IgD-negative memory B cell (primary cell): Measurements from ENCODE around the gene AOX1. TPM values are rescaled to one million over a fixed set of nuclear protein-coding genes. Genes with fewer than 3 reads are reported as not detected.
"Not testable (repeated sequence)": the region's sequence is repeated elsewhere in the genome, so short reads cannot be mapped to it uniquely, and the experiment has no call there.

Source experiments
- H3K27ac Mint-ChIP-seq, 3 donors: one replicate each; pipeline ENCODE4 v1.8.0; 2020 to 2022; ENCODE audit warnings: mild to moderate bottlenecking in 3 of 3, mixed read lengths in 3 of 3, moderate library complexity in 1 of 3
- H3K27me3 Mint-ChIP-seq: one replicate; pipeline ENCODE4 v1.8.0; 2021; ENCODE audit warnings: mixed read lengths
- H3K36me3 Mint-ChIP-seq: one replicate; pipeline ENCODE4 v1.8.0; 2020; ENCODE audit warnings: mild to moderate bottlenecking, mixed read lengths
- H3K4me1 Mint-ChIP-seq, 3 donors: one replicate each; pipeline ENCODE4 v1.8.0; 2020 to 2022; ENCODE audit warnings: mixed read lengths in 3 of 3, mild to moderate bottlenecking in 1 of 3
- H3K4me3 Mint-ChIP-seq, 4 donors: one replicate each; pipeline ENCODE4 v1.8.0; 2020 to 2022; ENCODE audit warnings: mild to moderate bottlenecking in 4 of 4, mixed read lengths in 4 of 4, moderate library complexity in 3 of 4
- H3K9me3 Mint-ChIP-seq, 3 donors: one replicate each; pipeline ENCODE4 v1.8.0; 2020 to 2021; ENCODE audit warnings: mixed read lengths in 3 of 3, mild to moderate bottlenecking in 1 of 3
- polyA plus RNA-seq: library from polyadenylated mRNA; unstranded; fragments of 300-500 nt; fragmentation: Illumina TruSeq; gene quantifications from one replicate; pipeline ENCODE4 v1.2.3, GENCODE V29; 2021

Gene AOX1
- polyA plus RNA-seq, 1 donor from 2014 or later: not detected

DNA sequence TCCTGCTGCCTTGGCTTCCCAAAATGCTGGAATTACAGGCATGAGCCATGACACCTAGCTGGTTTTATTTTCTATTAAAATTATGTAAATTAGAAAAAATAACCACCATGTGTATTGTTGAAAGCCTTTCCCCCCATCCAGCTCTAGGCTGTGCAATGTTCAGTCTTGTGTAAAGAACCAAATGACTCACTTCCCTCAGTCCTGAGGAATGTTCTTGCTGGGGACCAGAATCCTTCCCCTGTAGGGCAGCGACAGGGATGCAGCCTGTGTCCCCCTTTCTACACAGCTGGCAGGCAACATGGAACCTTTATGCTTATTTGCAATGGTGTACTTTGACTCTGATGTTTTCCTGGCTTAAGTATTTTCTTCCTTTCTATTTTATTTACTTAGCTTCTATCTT lies 29.4 kb downstream of the AOX1 start:
- H3K36me3 Mint-ChIP-seq: no peaks in the 10 kb centered on the region
- H3K27me3 Mint-ChIP-seq: peaks cover 8% of the 10 kb centered on the region
- no peaks in the 10 kb centered on the region for H3K9me3 Mint-ChIP-seq
- H3K4me3 Mint-ChIP-seq: no peak overlapping the region
- no peak overlapping the region for H3K27ac Mint-ChIP-seq
- peaks cover 0 to 6% (median 0%) of the 10 kb centered on the region in 3 donors for H3K4me1 Mint-ChIP-seq

DNA sequence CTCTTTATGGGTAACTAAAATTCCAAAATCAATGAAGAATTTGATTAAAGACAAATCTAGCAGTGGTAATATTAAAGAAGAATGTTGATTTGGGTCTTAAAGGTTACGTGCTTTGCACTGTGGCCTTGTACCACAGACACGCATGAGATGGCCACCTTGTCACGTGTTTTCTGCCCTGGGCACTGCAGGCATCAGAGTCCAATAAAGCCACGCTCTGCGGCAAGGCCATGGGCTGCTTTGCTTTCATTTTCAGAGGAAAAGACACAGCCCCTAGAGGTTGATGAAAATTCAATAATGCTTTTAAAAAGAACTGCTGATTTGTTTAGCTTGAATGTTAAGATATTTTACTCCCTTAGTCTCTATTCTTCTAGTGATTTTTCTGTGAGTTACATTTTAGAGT lies 30.4 kb downstream of the AOX1 start:
- H3K4me1 Mint-ChIP-seq: peaks cover 0 to 6% (median 0%) of the 10 kb centered on the region in 3 donors
- no peaks in the 10 kb centered on the region for H3K36me3 Mint-ChIP-seq
- H3K9me3 Mint-ChIP-seq: no peaks in the 10 kb centered on the region
- H3K27me3 Mint-ChIP-seq: peaks cover 8% of the 10 kb centered on the region
- peak overlapping the region in 1 of 4 donors; percentile 5 for H3K4me3 Mint-ChIP-seq
- no peak overlapping the region for H3K27ac Mint-ChIP-seq

DNA sequence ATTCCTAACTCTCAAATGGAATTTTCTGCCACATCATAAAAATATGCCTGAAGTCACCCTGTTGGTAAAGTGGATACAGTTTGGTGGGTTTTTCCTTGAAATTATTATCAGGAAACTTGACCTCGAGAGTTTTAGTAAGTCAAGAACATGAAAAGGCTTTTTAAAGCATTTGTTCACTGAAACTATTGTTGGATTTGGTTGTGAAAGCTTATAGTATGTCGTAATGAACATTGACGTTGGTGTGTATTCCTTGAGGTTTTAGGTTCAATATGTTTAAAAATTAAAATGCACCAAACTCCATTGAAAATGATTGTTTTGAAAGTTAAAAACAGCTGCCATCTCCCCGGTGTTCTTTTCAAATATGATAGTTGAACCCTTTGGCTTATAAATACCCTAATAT lies 30.8 kb downstream of the AOX1 start:
- Mint-ChIP-seq H3K27me3 (peaks cover 8% of the 10 kb centered on the region), H3K4me3 (no peak overlapping the region), H3K36me3 (no peaks in the 10 kb centered on the region), H3K27ac (no peak overlapping the region), H3K9me3 (no peaks in the 10 kb centered on the region), H3K4me1 (peaks cover 0 to 6% (median 0%) of the 10 kb centered on the region in 3 donors)

DNA sequence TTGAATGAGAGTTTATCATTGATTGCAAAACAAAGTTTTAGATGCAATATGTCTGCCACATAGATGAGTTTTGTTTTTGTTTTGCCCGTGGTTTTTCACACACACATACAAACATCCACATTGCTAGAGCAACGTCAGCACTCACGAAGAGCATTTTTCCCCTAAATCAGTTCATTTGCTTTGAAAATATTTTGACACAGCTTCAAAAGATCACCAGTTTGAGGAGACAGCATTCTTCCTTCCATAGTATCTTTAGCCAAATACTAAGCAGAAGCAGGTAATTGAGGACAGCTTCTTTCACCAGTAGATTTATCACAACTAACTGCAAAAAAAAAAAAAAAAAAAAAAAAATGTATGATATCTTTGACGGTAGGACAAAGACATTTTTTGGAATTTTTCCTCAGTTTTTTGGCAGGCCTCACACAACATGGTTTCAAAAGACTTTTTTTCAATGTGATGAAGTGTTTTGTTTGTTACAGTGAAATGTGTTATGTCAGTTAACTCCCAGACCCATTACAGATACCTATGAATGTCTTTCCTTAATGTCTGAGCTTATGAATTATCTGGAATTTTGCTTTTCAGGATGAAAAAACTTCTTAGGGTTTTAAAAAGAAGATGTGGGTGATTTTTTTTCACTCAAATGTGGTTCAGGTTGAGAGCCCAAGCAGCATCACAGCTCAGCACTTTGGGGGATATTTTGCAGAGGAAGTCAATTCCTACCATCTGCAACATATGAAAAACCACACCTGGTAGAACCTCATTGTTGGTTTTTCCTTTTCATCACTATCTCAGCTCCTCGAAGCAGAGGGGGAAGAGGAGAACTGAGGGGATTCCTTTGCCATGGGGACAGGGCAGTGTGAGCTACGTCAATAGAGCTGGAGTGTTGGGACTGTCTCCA lies 31.6 kb downstream of the AOX1 start:
- Mint-ChIP-seq H3K4me1 (peaks cover 0 to 6% (median 0%) of the 10 kb centered on the region in 3 donors), H3K4me3 (no peak overlapping the region), H3K36me3 (no peaks in the 10 kb centered on the region)

DNA sequence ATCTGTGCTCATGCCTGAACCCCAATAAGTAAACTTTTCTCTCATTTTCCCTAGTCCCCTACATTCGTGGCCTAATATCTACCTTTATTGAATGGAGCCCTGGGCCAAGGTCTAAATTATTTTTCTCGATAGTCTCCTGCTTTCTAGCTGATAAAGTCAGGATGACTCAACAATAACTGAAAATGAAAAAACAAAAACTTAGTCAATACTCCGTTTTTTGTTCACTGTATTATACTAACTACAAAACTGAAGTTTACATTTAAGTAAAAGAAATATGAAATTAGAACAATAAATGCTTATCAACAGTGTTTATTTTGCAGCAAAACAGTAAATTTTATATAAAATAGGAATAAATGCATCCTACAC lies 32.2 kb downstream of the AOX1 start:
- no peaks in the 10 kb centered on the region for H3K36me3 Mint-ChIP-seq
- peaks cover 0 to 6% (median 0%) of the 10 kb centered on the region in 3 donors for H3K4me1 Mint-ChIP-seq
- H3K9me3 Mint-ChIP-seq: no peaks in the 10 kb centered on the region
- no peak overlapping the region for H3K27ac Mint-ChIP-seq
- H3K27me3 Mint-ChIP-seq: peaks cover 12% of the 10 kb centered on the region
- H3K4me3 Mint-ChIP-seq: no peak overlapping the region

More for the DNA sequence above, 31.6 kb downstream of the AOX1 start:
- H3K27me3 Mint-ChIP-seq: peaks cover 9% of the 10 kb centered on the region
- H3K9me3 Mint-ChIP-seq: no peaks in the 10 kb centered on the region
- no peak overlapping the region for H3K27ac Mint-ChIP-seq

DNA sequence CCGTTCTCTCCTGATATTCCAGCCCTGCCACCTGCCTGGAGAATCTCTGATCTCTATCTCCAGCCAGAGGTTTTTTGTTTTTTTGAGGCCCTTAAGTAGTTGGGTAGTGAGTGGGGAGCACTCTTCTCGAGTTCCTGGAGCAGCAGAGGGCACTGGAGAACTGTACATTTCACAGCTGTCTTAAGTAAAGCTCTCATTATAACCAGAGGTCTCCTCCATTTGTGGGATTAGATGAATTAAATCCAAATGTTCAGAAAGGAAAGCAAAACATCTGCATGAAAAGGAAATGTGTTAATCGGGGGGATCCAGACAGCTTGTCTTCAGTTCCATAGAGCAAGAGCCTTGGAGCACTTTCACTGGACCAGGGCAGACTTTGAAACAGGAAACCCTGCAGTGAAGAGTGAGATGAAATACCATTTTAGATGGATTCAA lies 32.8 kb downstream of the AOX1 start:
- Mint-ChIP-seq H3K4me3 (no peak overlapping the region), H3K4me1 (peaks cover 0 to 6% (median 0%) of the 10 kb centered on the region in 3 donors), H3K36me3 (no peaks in the 10 kb centered on the region), H3K27ac (peak overlapping the region in 1 of 3 donors; percentile 11), H3K27me3 (peaks cover 12% of the 10 kb centered on the region), H3K9me3 (no peaks in the 10 kb centered on the region)

DNA sequence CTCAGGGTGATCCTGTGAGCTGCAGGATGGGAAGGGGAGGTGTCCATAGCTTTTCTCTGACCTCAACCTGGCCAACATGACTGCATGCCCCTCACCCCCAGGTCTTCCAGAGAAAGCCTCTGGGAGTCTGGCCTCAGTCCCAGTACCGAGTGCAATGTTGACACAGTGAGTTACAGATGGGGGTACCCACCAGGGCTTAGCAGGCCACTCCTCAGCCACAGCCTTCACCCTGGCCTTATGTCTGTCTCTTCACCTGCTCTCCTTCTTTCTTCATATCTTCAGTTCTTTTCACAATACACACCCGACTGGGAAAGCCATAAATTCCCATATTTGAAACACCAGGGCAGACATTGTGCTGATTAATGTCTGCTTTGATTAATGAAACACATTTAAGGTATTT lies 33.5 kb downstream of the AOX1 start:
- peaks cover 12% of the 10 kb centered on the region for H3K27me3 Mint-ChIP-seq
- no peaks in the 10 kb centered on the region for H3K36me3 Mint-ChIP-seq
- no peak overlapping the region for H3K4me3 Mint-ChIP-seq
- H3K9me3 Mint-ChIP-seq: no peaks in the 10 kb centered on the region
- peaks cover 0 to 6% (median 0%) of the 10 kb centered on the region in 3 donors for H3K4me1 Mint-ChIP-seq
- H3K27ac Mint-ChIP-seq: no peak overlapping the region

DNA sequence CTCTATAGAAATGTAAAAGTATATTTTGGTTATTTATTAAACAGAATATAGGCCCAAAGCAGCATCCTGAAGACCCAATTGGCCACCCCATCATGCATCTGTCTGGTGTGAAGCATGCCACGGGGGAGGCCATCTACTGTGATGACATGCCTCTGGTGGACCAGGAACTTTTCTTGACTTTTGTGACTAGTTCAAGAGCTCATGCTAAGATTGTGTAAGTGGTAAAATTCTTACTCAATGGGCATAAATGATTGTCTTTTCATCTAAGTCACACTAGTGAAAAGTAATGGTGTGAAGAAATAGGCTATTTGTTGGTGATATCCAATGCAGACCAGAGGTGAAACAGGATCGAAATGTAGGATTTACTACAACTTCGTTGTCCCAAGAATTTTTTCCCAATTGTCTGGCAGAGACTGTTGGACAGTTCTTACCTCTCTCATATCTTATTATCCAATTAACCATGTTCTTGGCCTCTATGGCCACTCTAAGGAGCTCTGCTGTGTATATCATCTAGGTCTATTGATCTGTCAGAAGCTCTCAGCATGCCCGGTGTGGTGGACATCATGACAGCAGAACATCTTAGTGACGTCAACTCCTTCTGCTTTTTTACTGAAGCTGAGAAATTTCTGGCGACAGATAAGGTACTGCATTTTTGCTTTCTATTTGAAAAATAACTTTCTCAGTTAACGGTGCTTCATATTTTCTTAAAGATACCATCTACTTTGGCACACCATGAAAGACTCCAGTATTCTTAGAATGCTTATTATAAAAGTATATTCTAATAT lies 35.0 kb downstream of the AOX1 start:
- H3K27me3 Mint-ChIP-seq: peaks cover 9% of the 10 kb centered on the region
- H3K27ac Mint-ChIP-seq: no peak overlapping the region
- peaks cover 0 to 6% (median 0%) of the 10 kb centered on the region in 3 donors for H3K4me1 Mint-ChIP-seq
- no peaks in the 10 kb centered on the region for H3K9me3 Mint-ChIP-seq
- no peaks in the 10 kb centered on the region for H3K36me3 Mint-ChIP-seq
- no peak overlapping the region for H3K4me3 Mint-ChIP-seq

DNA sequence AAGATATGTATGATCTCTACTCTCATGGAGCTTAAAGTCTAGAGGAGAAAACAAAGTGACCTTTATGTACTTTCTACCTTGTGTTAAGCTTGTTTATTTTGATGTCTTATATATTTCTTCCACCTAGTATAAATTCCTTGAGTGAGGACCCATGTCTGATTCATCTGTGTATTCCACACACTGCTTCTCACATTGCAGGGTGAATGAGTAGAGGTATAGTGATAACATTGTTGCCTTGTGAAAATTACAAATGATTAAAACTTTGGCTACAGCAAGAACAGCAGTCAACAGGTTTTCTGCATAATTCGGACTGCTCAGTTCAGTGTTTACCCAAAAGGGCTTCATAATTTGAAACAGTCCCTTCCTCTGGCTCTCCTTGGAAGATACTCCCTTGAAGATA lies 36.3 kb downstream of the AOX1 start:
- Mint-ChIP-seq H3K36me3 (no peaks in the 10 kb centered on the region), H3K4me3 (no peak overlapping the region)

DNA sequence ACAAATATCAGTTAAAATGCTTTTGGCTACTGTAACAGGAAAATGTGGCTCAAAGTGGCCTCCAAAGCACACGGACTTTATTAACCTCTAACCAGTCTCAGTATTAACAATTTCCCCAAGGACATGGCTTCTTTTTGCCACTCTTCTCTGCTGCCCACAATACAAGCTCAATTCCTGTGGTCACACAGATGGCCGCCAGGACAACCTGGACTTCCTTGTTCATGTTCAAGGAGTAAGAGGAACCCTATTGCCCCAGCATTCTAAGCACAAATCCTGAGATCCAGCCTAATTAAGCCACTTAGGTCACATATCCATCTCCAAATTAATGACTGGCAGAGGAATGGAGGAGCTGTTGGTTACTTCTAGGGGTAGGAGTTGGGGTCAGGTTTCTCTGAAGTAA lies 38.2 kb downstream of the AOX1 start:
- peaks cover 19% of the 10 kb centered on the region for H3K27me3 Mint-ChIP-seq
- H3K4me3 Mint-ChIP-seq: no peak overlapping the region
- no peaks in the 10 kb centered on the region for H3K4me1 Mint-ChIP-seq
- no peaks in the 10 kb centered on the region for H3K36me3 Mint-ChIP-seq
- no peak overlapping the region for H3K27ac Mint-ChIP-seq
- peaks cover 0 to 2% (median 0%) of the 10 kb centered on the region in 3 donors for H3K9me3 Mint-ChIP-seq

More for the DNA sequence above, 36.3 kb downstream of the AOX1 start:
- Mint-ChIP-seq H3K4me1 (peaks cover 0 to 4% (median 0%) of the 10 kb centered on the region in 3 donors), H3K27ac (no peak overlapping the region), H3K9me3 (no peaks in the 10 kb centered on the region), H3K27me3 (peaks cover 13% of the 10 kb centered on the region)

DNA sequence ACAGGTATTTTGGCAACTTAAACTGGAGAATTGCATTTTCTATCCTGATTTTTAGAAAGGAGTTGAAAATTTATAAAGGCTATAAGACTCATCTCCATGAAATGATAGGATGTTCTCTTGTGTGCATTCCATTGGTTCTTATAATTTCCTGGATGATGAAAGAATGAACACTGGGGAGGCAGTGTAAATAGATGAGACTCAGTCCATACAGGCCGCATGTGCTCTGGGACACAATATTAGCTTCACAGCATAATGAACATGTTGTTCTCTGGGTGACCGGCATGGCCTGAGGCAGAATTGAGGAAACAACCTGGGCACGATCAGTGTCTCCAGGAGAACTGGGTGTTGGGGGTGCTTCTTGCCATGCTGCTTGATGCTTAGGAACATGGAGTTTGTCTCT lies 38.8 kb downstream of the AOX1 start:
- no peak overlapping the region for H3K4me3 Mint-ChIP-seq
- H3K27me3 Mint-ChIP-seq: peaks cover 22% of the 10 kb centered on the region

DNA sequence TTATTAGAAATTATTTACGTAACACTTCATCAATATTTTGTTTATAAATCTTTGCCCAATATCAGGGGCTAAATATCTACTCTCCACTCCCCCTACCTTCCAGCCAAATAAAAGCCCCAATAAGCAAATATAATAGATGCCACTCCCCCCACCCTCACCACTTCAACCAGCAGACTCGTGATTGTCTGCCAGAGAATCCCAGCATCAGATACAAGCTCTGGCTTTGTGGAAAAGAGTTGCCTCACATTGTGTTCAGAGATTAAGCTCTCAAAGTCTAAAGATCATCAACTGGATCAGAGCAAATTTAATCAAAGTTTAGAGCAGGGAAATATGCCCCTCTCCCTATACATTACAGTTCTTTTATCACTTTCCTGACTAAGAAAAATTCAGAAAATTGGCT lies 39.5 kb downstream of the AOX1 start:
- Mint-ChIP-seq H3K4me3 (no peak overlapping the region), H3K27me3 (peaks cover 22% of the 10 kb centered on the region), H3K27ac (no peak overlapping the region)

More for the DNA sequence above, 38.8 kb downstream of the AOX1 start:
- Mint-ChIP-seq H3K27ac (no peak overlapping the region), H3K36me3 (no peaks in the 10 kb centered on the region), H3K4me1 (no peaks in the 10 kb centered on the region), H3K9me3 (peaks cover 0 to 2% (median 0%) of the 10 kb centered on the region in 3 donors)

DNA sequence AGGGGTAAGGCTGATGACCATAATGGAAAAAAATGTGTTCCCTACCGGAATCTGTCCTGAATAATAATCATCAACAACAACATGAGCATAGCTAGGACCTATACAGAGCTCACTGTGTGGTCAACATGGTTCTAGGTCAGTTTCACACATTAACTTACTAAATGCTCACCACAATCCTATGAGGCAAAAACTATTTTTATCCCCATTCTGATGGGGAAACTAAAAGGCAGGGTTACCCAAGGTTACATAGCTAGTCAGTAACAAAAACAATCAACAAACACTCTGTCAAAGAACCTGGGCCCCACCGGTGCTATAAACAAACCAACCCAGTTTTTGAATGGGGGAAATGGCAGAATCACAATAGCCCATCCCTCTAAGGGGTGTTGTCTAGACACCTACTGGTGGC lies 40.1 kb downstream of the AOX1 start:
- no peak overlapping the region for H3K4me3 Mint-ChIP-seq
- H3K27me3 Mint-ChIP-seq: peaks cover 22% of the 10 kb centered on the region
- peaks cover 0 to 2% (median 0%) of the 10 kb centered on the region in 3 donors for H3K9me3 Mint-ChIP-seq
- H3K36me3 Mint-ChIP-seq: no peaks in the 10 kb centered on the region
- H3K27ac Mint-ChIP-seq: no peak overlapping the region
- H3K4me1 Mint-ChIP-seq: no peaks in the 10 kb centered on the region

More for the DNA sequence above, 39.5 kb downstream of the AOX1 start:
- Mint-ChIP-seq H3K36me3 (no peaks in the 10 kb centered on the region), H3K9me3 (peaks cover 0 to 2% (median 0%) of the 10 kb centered on the region in 3 donors), H3K4me1 (no peaks in the 10 kb centered on the region)

DNA sequence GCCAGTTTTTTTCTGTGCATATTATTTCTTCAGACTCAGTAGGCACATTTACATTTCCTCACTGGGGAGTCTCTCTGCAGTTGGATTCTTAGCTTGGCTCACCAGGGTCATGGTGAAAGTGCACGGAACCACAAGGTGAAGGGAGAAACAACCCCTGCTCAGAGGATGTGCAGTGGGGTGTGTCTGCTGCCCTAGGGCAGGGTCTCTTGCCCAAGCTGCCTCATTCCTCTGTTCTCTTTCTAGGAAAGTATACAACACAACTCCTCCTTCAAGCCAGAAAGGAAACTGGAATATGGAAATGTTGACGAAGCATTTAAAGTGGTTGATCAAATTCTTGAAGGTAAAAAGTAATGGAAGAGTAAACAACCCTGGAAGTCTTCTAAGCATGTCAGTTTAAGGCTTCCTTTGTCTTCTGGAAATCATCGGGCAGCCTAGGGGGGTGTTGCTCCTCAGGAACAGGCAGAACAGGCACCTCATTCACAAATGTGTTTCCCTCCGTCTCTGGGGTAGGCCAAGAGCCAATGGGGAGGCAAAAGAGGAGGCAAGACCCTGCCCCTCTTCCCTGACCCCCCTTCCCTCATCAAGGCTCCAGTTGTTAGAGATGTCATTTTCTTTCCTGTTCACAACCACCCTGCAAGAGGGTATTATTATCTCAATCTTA lies 41.4 kb downstream of the AOX1 start:
- Mint-ChIP-seq H3K27me3 (peaks cover 22% of the 10 kb centered on the region), H3K9me3 (peaks cover 0 to 2% (median 0%) of the 10 kb centered on the region in 3 donors), H3K36me3 (no peaks in the 10 kb centered on the region), H3K4me3 (peak overlapping the region in 1 of 4 donors; percentile 23), H3K27ac (no peak overlapping the region), H3K4me1 (no peaks in the 10 kb centered on the region)

DNA sequence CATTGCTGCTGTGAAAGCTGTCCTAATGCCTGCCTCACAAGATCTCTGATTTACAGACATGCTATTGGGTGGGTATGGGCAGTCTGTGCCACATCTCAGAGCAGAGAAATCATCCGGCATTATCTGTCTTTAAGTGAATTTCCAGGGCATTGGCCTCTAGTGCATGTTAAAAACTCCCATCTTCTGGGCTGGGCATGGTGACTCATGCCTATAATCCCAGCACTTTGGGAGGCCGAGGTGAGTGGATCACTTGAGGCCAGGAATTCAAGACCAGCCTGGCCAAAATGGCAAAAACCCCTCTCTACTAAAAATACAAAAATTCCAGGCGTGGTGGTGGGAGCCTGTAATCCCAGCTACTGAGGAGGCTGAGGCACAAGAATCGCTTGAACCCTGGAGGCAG lies 42.6 kb downstream of the AOX1 start:
- peaks cover 15% of the 10 kb centered on the region for H3K27me3 Mint-ChIP-seq
- H3K27ac Mint-ChIP-seq, H3K9me3 Mint-ChIP-seq, H3K36me3 Mint-ChIP-seq, H3K4me3 Mint-ChIP-seq, H3K4me1 Mint-ChIP-seq: not testable (repeated sequence)
